ENCODE data around the gene OR1Q1. TPM values are rescaled to one million over a fixed set of nuclear protein-coding genes. Genes with fewer than 3 reads are reported as not detected.

OR1Q1 gene
- total RNA-seq, 1 experiment from 2014 or later: not detected

DNA sequence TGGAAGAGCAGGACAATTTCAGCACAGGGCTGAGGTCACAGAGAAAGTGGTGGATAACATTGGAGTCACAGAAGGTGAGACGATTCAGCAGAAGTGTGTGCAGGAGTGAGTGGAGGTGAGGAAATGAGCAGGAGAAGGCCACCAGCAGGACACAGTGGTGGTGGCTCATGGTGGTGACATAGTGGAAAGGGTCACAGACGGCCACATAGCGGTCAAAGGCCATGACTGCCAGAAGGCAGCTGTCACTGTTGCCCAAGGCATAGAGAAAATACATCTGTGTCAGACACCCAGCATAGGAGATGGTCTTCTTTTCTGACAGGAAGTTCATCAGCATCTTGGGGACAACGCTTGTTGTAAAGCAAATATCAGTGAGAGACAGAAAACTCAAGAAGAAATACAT, 46.6 kb upstream of the OR1Q1 start (continued):
- TF ChIP-seq YY1 (IDR thresholded peaks at IDR 0.05; ENCODE audit: extremely low read depth, insufficient replicate concordance, low read depth, low read length): no peak

DNA sequence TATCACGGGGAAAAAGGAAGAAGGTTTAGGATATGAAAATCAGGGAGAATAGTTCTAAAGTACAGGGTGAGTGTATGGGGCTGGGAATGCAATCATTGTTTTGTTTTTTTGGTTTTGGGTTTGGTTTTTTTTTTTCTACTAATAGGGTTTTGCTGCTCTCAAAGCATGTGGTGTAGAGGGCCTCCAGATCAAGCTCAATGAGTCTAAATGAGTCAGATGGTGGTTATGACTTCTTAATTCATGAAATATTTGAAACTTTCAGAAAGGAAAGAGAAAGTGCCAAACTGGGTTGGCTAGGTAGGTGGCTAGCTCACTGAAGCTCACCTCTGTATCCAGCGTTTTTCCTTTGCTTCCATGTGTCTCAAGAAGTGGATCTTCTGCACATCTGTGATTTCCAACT, 42.1 kb upstream of the OR1Q1 start:
- no peak for ATAC-seq
- no TSS peak for BruUV-seq (replicated peaks)
- ChIA-PET POLR2A (no interaction called here), CTCF (no interaction called here), RAD21 (ENCODE audit: low non-redundant PET in 1 of 2, low total read pairs in 2 of 2, uncharacterized antibody in 2 of 2, unreplicated experiment in 2 of 2) (no interaction called here)
- H4K20me1 ChIP-seq (ENCODE audit: insufficient read depth): no peaks in the 10 kb centered on the region
- intact Hi-C loops (cut with micrococcal nuclease): no loop called here
- no peaks in the 10 kb centered on the region for H3K9me2 ChIP-seq (ENCODE audit: insufficient read depth)
- no peaks in the 10 kb centered on the region for H3K9me3 ChIP-seq (ENCODE audit: control insufficient read depth in 1 of 2, insufficient read depth in 1 of 2, low read depth in 1 of 2, low read length in 2 of 2)
- H3K36me3 ChIP-seq (ENCODE audit: control insufficient read depth in 1 of 2, insufficient read depth in 2 of 2, low read length in 2 of 2): no peaks in the 10 kb centered on the region
- no peak overlapping the region for H3K4me2 ChIP-seq (ENCODE audit: low read length)
- H3K4me1 ChIP-seq (ENCODE audit: control insufficient read depth in 1 of 2, insufficient read depth in 2 of 2, low read length in 2 of 2): no peaks in the 10 kb centered on the region
- DNase-seq (ENCODE audit: low read depth, low spot score): no peak
- H3K9ac ChIP-seq (ENCODE audit: low read length): no peak overlapping the region
- H3K27ac ChIP-seq (ENCODE audit: low read depth, low read length): no peak overlapping the region
- H3K79me2 ChIP-seq (ENCODE audit: insufficient read depth, low read length): no peaks in the 10 kb centered on the region
- TF ChIP-seq ZNF274 (IDR thresholded peaks at IDR 0.05; ENCODE audit: low read depth, low read length): no peak
- no peak for TF ChIP-seq POLR2AphosphoS5 (IDR thresholded peaks at IDR 0.05; ENCODE audit: low read depth, low read length)
- TF ChIP-seq SP1 (IDR thresholded peaks at IDR 0.05; ENCODE audit: low read depth): no peak
- TF ChIP-seq CEBPB (IDR thresholded peaks at IDR 0.05; ENCODE audit: low read depth): no peak
- no peak for TF ChIP-seq SRF (IDR thresholded peaks at IDR 0.05; ENCODE audit: low read depth)
- TF ChIP-seq, protein P1, sequence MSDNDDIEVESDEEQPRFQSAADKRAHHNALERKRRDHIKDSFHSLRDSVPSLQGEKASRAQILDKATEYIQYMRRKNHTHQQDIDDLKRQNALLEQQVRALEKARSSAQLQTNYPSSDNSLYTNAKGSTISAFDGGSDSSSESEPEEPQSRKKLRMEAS (IDR thresholded peaks at IDR 0.05): no peak
- TF ChIP-seq ELF1 (IDR thresholded peaks at IDR 0.05; ENCODE audit: borderline replicate concordance, low read depth): no peak
- no peak for TF ChIP-seq EZH2phosphoT487 (IDR thresholded peaks at IDR 0.05; ENCODE audit: borderline replicate concordance)
- TF ChIP-seq, protein P2, sequence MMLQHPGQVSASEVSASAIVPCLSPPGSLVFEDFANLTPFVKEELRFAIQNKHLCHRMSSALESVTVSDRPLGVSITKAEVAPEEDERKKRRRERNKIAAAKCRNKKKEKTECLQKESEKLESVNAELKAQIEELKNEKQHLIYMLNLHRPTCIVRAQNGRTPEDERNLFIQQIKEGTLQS (IDR thresholded peaks at IDR 0.05): no peak
- TF ChIP-seq ZFX (IDR thresholded peaks at IDR 0.05): no peak
- TF ChIP-seq, protein P3, sequence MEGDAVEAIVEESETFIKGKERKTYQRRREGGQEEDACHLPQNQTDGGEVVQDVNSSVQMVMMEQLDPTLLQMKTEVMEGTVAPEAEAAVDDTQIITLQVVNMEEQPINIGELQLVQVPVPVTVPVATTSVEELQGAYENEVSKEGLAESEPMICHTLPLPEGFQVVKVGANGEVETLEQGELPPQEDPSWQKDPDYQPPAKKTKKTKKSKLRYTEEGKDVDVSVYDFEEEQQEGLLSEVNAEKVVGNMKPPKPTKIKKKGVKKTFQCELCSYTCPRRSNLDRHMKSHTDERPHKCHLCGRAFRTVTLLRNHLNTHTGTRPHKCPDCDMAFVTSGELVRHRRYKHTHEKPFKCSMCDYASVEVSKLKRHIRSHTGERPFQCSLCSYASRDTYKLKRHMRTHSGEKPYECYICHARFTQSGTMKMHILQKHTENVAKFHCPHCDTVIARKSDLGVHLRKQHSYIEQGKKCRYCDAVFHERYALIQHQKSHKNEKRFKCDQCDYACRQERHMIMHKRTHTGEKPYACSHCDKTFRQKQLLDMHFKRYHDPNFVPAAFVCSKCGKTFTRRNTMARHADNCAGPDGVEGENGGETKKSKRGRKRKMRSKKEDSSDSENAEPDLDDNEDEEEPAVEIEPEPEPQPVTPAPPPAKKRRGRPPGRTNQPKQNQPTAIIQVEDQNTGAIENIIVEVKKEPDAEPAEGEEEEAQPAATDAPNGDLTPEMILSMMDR (IDR thresholded peaks at IDR 0.05 in 2 of 3, conservative IDR thresholded peaks at IDR 0.05 in 1 of 3; ENCODE audit: borderline replicate concordance in 1 of 3, insufficient read depth in 1 of 3, low read depth in 2 of 3, low read length in 2 of 3): no peak
- H2AFZ ChIP-seq (ENCODE audit: low read depth, low read length, poor library complexity, severe bottlenecking): no peak overlapping the region
- H3K4me3 ChIP-seq (replicated peaks in 1 of 2; ENCODE audit: low read depth in 1 of 2, low read length in 2 of 2): no peak overlapping the region
- H3K27me3 ChIP-seq (ENCODE audit: insufficient read depth, low read length): no peaks in the 10 kb centered on the region

Data from HCT116 (cell line).